HPDE6-E6E7 (cell line): Measurements from ENCODE around the gene PLCD3.

Experiments used
- DNase-seq: peaks from one replicate; pipeline ENCODE4 v3.0.0; 2011; ENCODE audit warnings: missing footprints; ENCODE audit errors: extremely low spot score

Gene PLCD3

DNA sequence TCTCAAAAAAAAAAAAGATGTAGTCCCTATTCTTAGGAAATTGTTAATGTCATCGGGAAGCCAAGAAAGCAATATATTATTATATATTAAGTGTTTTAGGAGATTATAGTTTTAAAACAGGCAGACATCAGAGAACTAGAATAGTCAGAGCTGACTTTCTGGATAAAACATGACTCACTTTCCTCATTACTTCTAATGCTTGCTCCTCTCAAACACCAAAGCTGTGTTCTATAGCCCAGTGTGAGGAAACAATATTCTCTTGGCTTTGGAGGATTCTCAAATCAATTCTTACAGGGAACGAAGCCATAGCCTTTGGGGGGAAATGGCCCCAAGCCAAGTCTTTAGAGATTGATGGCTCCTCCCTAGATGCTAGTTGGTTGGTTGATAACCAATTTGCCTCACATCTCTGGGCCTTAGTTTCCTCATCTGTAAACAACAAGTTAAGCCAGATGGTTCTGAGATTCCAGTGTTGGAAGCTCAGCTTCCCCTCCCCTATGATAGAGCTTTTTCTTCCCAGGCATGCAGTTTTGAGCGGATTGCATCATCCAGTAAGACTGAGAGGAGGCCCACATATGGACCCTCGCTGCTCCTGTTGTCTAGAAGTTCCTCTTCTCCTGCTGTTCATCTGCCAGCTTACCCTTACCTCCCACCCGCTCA lies 58.8 kb downstream of the PLCD3 start:
- DNase-seq = no peak

DNA sequence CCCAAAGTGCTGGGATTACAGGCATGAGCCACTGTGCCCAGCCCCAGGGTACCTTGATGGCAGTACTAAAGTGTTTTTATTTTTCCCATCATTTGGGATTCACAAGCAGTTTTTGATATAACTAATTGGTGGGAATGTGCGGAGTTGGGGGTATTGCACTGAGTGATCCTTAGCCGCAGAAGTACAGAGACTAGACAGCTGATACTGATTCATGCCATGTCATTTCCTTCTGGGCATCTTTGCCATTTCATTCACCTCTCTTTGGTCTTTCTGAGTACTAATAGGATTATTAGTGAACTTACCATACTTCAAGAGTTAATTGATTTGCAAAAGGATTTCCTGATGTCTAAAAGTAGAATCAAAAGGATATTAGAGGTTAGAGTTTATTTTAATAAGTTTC lies 61.5 kb downstream of the PLCD3 start:
- no peak for DNase-seq

DNA sequence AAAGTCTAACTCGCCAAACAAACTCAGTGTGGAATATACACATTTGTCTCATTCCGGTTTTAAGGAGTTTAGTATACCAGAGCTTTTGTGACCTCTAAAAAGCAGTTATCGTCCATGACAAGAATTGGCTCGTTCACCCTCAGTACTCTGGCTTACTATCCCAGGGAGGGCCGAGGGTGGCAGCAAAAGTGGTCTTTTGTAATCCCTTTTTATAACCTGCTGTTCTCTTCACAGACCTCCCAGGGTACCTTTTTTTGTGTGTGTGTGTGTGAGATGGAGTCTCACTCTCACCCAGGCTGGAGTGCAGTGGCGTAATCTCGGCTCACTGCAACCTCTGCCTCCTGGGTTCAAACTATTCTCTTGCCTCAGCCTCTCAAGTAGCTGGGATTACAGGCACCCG lies 62.3 kb downstream of the PLCD3 start:
- DNase-seq = no peak

DNA sequence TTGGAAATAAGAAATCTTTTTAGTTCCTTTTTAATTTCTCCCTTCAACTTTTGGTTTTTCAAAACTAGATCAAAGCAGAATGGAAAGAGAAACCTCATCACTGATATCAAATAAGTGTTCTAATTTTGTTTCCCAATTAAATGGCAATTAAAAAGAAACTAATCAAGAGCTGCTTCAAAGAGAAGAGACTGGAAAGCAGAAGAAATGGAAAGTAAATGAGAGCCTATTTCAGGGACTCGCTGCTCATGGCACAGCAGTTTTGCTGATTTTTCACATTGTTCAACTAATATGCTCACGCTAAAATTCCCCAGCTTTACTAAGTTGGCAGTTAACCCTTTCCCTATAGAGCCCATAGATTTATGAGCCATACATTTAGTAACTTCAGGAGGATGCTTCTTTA lies 64.7 kb downstream of the PLCD3 start:
- DNase-seq = no peak

DNA sequence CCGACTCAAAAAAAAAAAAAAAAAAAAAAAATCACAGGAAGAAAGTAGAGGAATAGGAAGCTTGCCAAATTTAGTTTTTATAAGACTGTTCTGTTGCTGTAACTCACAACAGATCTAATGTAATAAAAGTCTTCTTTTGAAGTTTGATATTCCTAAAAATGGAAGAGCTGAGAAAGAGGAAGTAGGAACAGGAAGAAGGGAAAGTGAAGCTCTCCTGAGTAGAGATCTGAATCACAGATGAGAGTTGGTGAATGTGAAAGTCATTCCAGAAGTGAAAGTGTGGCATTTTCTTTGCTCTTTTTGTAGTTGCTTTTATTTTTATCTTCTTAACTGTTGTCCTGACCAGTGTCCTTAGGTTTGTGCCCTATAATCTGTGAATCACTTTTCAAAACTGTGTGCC lies 69.1 kb downstream of the PLCD3 start:
- no peak for DNase-seq

DNA sequence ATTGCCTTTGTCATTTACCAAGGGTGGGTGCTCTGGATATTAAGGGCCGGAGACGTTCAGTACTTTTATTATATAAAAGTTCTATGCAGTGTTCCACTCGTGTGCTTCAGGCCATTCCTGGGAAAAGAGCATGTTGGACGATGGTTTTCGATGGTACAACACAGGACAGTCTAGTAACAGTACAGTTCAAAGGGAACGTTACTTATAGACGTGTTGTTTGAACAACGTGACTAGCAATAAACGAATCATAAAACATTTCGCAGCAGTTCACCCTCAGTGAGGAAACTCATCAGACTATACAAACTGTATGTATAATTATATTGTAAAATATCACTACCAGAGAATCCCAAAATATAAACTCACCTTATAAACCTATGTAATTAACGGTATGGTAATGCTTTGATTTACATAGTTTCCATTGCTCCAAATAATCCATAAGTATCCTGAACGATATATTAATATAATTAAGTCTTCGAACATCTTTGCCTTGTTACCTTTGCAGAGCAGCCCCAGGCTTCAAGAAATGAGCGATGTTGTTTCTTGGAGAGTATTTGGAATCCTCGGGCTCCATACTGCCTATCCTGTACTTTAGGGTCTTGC lies 70.6 kb downstream of the PLCD3 start:
- DNase-seq = no peak

DNA sequence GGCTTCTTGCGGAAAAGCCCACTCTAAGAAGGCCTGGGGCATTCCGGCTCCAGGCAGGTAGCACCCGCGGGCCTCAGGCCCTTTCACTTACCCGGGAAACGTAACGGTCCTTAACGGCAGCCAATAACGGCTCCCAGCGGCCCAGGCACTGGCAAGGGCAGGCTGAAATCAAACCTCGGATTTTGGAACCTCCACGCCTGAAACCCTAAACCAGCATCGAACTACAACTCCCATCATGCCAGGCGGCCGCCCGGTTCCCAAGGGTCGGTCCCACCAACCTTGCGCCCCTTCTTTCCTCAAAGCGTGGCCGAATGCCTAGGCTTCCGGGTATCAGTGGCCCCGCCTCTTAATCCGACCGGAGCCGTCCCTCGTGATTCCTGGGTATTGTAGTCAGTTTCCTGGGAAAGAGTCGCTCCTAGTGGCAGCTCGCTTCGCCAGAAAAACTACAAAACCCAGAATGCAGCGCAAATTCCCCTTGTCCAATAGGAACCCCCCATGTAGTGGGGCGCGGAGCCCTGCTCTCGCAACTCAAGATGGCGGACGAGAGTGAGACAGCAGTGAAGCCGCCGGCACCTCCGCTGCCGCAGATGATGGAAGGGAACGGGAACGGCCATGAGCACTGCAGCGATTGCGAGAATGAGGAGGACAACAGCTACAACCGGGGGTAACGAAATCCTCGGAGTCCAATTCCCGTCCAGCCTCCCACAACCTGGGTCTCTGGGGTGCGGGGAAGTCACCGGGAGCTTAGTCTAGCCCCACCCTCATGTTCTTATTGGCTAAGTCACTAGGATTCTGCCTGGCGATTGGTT lies 71.3 kb downstream of the PLCD3 start, which contains the start of gene NMT1:
TSS of gene NMT1 (plus strand) at position 521 of the 809 bp plus-strand sequence. CDS start at position 534, 13 bp downstream.
- peak; percentile 98 for DNase-seq

DNA sequence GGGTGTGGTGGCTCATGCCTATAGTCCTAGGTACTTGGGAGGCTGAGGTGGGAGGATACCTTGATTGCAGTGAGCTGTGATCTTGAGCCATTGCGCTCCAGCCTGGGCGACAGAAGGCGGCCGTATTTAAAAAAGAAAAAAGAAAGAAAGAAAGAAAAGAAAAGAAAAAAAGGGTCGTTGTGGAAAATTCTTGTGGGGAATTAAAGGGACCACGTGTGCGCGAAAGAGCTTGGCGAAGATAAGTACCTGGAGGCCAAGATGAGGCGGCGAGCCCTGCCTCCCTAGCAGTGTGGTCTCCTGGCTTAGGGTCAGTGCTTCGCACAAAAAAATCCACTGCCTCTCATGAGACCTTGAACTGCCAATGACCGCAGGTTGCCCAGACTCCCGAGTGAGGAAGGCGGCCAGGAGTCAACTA lies 71.9 kb downstream of the PLCD3 start:
- no peak for DNase-seq
